Measurements from ENCODE around the gene SUGP2.

Gene SUGP2

DNA sequence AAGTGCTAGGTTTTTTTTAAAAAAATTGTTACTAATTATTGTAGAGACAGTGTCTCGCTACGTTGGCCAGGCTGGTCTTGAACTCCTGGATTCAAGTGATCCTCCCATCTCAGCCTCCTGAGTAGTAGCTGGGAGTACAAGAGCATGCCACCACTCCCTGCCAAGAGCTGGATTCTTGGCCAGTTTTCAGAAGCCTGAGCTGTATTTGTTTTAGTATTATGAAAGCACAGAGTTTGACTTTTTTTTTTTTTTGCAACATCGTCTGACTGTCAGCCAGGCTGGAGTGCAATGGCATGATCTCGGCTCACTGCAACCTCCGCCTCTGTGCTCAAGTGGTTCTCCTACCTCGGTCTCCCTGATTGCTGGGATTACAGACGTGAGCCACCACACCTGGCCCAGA, 7.1 kb upstream of the SUGP2 start:
- Histone ChIP-seq H3K27me3 (ENCODE audit: low read length) (no peaks in the 10 kb centered on the region), H3K4me2 (ENCODE audit: low read depth, low read length, poor library complexity, severe bottlenecking) (no peak overlapping the region), H3K9ac (ENCODE audit: low read length) (no peak overlapping the region), H3K9me2 (replicated peaks; ENCODE audit: insufficient read depth, low read length) (no peaks in the 10 kb centered on the region), H3K79me2 (ENCODE audit: insufficient read depth, low read length) (peaks cover 73% of the 10 kb centered on the region), H3K4me3 (ENCODE audit: insufficient read depth, low read length, poor library complexity, severe bottlenecking) (no peak overlapping the region), H3K27ac (ENCODE audit: low read depth, low read length) (0 out of 2 replicates have a peak overlapping the region, but pooled peaks have one; percentile 33), H4K20me1 (ENCODE audit: low read depth, low read length) (no peaks in the 10 kb centered on the region), H3K36me3 (ENCODE audit: low read length) (peaks cover 9% of the 10 kb centered on the region), H2AFZ (ENCODE audit: low read depth, low read length, severe bottlenecking) (no peak overlapping the region), H3K9me3 (ENCODE audit: insufficient read depth, low read length) (no peaks in the 10 kb centered on the region), H3F3A (ENCODE audit: insufficient read depth) (peaks cover 5% of the 10 kb centered on the region)
- TF ChIP-seq CTCF (IDR thresholded peaks at IDR 0.05; ENCODE audit: insufficient read depth, low read length, poor library complexity, severe bottlenecking) (no peak), EZH2phosphoT487 (conservative IDR thresholded peaks at IDR 0.05; ENCODE audit: low read length) (no peak)

DNA sequence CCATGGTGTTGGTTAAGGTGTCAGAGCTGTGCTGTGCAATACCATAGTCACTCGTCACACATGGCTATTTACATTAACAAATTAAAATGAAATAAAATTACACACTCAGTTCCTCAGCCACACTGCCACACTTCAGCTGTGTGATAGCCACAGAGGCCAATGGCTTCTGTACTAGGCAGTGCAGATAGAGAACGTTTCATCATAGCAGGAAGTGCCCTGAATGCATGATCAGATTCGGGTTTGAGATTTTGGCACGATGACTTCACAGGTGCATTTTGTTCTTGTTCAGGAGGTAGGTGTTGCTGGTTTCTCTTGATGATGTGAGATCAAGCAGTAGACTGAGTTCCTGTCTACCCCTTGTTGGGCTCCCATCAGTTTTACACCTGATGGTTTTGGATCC, 6.6 kb upstream of the SUGP2 start:
- Histone ChIP-seq H3K27me3 (ENCODE audit: low read length) (no peaks in the 10 kb centered on the region), H3F3A (ENCODE audit: insufficient read depth) (peaks cover 5% of the 10 kb centered on the region), H3K9ac (ENCODE audit: low read length) (no peak overlapping the region), H4K20me1 (ENCODE audit: low read depth, low read length) (no peaks in the 10 kb centered on the region), H3K27ac (ENCODE audit: low read depth, low read length) (peak overlapping the region; percentile 33; the same call in 1 of the 2 replicates), H2AFZ (ENCODE audit: low read depth, low read length, severe bottlenecking) (no peak overlapping the region), H3K36me3 (ENCODE audit: low read length) (peaks cover 9% of the 10 kb centered on the region), H3K4me3 (ENCODE audit: insufficient read depth, low read length, poor library complexity, severe bottlenecking) (no peak overlapping the region), H3K4me2 (ENCODE audit: low read depth, low read length, poor library complexity, severe bottlenecking) (no peak overlapping the region), H3K9me3 (ENCODE audit: insufficient read depth, low read length) (no peaks in the 10 kb centered on the region), H3K79me2 (ENCODE audit: insufficient read depth, low read length) (peaks cover 78% of the 10 kb centered on the region), H3K9me2 (replicated peaks; ENCODE audit: insufficient read depth, low read length) (no peaks in the 10 kb centered on the region)
- TF ChIP-seq CTCF (IDR thresholded peaks at IDR 0.05; ENCODE audit: insufficient read depth, low read length, poor library complexity, severe bottlenecking) (no peak), EZH2phosphoT487 (conservative IDR thresholded peaks at IDR 0.05; ENCODE audit: low read length) (no peak)

- Histone ChIP-seq H3K9ac (ENCODE audit: low read length) (peak overlapping the region; percentile 81), H3F3A (ENCODE audit: insufficient read depth) (no peaks in the 10 kb centered on the region), H2AFZ (ENCODE audit: low read depth, low read length, severe bottlenecking) (peak overlapping the region; percentile 49), H4K20me1 (ENCODE audit: low read depth, low read length) (no peaks in the 10 kb centered on the region), H3K36me3 (ENCODE audit: low read length) (peaks cover 13% of the 10 kb centered on the region), H3K27ac (ENCODE audit: low read depth, low read length) (peak overlapping the region; percentile 81), H3K9me2 (replicated peaks; ENCODE audit: insufficient read depth, low read length) (no peaks in the 10 kb centered on the region), H3K27me3 (ENCODE audit: low read length) (no peaks in the 10 kb centered on the region), H3K79me2 (ENCODE audit: insufficient read depth, low read length) (peaks cover 86% of the 10 kb centered on the region), H3K4me2 (ENCODE audit: low read depth, low read length, poor library complexity, severe bottlenecking) (peak overlapping the region; percentile 98), H3K9me3 (ENCODE audit: insufficient read depth, low read length) (no peaks in the 10 kb centered on the region), H3K4me3 (ENCODE audit: insufficient read depth, low read length, poor library complexity, severe bottlenecking) (peak overlapping the region; percentile 79)
- TF ChIP-seq EZH2phosphoT487 (conservative IDR thresholded peaks at IDR 0.05; ENCODE audit: low read length), result no peak
- TF ChIP-seq CTCF (IDR thresholded peaks at IDR 0.05; ENCODE audit: insufficient read depth, low read length, poor library complexity, severe bottlenecking), result no peak
Measured at GRCh38 chr19:19034204-19034624, 897 bp upstream of the SUGP2 start.

DNA sequence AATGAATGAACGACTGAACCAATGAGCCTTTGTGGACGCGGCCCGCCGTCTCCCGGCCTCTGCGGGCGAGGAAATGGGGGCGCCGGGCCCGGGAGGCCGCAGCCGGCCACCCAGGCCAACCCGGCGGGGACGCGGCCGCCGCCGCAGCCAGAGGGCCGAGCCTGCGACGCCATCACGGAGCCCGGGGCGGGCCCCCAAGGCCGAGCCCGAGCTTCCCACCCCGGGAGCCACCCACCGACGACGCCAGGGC, 216 bp downstream of the SUGP2 start:
- Histone ChIP-seq H4K20me1 (ENCODE audit: low read depth, low read length) (no peaks in the 10 kb centered on the region), H2AFZ (ENCODE audit: low read depth, low read length, severe bottlenecking) (no peak overlapping the region)

More for the DNA sequence above, 216 bp downstream of the SUGP2 start:
- no peaks in the 10 kb centered on the region for H3K9me3 ChIP-seq (ENCODE audit: insufficient read depth, low read length)
- peaks cover 13% of the 10 kb centered on the region for H3K36me3 ChIP-seq (ENCODE audit: low read length)
- H3K79me2 ChIP-seq (ENCODE audit: insufficient read depth, low read length), result peaks cover 82% of the 10 kb centered on the region
- peak overlapping the region; percentile 81 for H3K27ac ChIP-seq (ENCODE audit: low read depth, low read length)
- H3K9ac ChIP-seq (ENCODE audit: low read length), result peak overlapping the region; percentile 81
- H3K4me2 ChIP-seq (ENCODE audit: low read depth, low read length, poor library complexity, severe bottlenecking), result peak overlapping the region; percentile 76
- no peaks in the 10 kb centered on the region for H3K9me2 ChIP-seq (replicated peaks; ENCODE audit: insufficient read depth, low read length)
- peak overlapping the region; percentile 62 for H3K4me3 ChIP-seq (ENCODE audit: insufficient read depth, low read length, poor library complexity, severe bottlenecking)
- no peaks in the 10 kb centered on the region for H3K27me3 ChIP-seq (ENCODE audit: low read length)
- H3F3A ChIP-seq (ENCODE audit: insufficient read depth), result no peaks in the 10 kb centered on the region
- TF ChIP-seq CTCF (IDR thresholded peaks at IDR 0.05; ENCODE audit: insufficient read depth, low read length, poor library complexity, severe bottlenecking) (no peak), EZH2phosphoT487 (conservative IDR thresholded peaks at IDR 0.05; ENCODE audit: low read length) (no peak)

All from SU-DHL-6 (cell line).